ENCODE results near the gene PSAP. TPM values are rescaled to one million over a fixed set of nuclear protein-coding genes. Genes with fewer than 3 reads are reported as not detected.
"Not testable (repeated sequence)": the region's sequence is repeated elsewhere in the genome, so short reads cannot be mapped to it uniquely, and the experiment has no call there.

Gene PSAP
- 708 TPM for polyA plus RNA-seq (2013, experiment 1 of 4)
- polyA plus RNA-seq (2013, experiment 2 of 4), result 724 TPM
- 551 TPM for polyA plus RNA-seq (2013, experiment 3 of 4)
- 643 TPM for polyA plus RNA-seq (2013, experiment 4 of 4)

DNA sequence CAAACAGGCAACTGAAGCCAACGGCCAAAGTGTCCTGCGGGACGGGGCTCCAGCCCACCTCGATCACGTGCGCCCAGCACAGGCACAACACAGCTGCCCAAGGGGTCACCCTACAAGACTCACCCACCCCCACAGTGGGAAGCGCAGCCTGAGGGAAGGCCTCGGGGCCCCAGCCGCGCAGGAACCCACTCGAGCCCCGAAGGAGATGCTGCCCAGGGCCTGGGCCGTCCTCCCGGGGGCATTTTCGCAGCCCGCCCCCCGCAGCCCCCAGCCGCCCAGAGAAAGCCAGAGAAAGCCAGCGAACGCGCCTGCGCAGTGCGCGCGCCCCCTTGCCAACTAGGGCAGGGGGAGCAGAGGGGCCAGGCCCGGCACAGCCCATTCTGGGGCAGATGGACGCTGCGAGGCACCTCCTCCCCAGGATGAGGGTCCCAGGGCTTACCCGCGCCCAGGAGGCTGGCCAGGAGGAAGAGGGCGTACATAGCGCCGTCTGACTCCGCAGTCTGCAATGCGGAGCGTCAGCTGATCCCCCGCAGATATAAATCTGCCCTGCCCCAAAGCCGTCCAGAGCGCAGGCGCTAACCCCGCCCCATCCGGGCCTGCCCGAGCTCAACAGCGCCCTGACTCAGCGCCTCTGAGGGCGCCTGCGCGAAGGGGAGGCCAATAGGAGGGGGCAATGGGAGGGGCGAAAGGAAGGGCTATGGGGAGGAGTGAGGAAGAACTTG, at the start of gene PSAP:
Gene PSAP, minus strand, starts transcription at position 509 of the 722 bp plus-strand sequence. Its CDS starts 30 bp downstream, at position 479.
- peak within 1 kb of the TSS; percentile 98 for H3K4me3 ChIP-seq (ENCODE audit: insufficient read depth, low read depth, low read length)
- H3K27ac ChIP-seq (ENCODE audit: insufficient read depth, low read depth, low read length, poor library complexity, severe bottlenecking), result peak within 1 kb of the TSS; percentile 84
- no peaks in the 10 kb centered on the region for H3K9me3 ChIP-seq (ENCODE audit: control insufficient read depth, low read length)
- no peaks in the 10 kb centered on the region for H3K36me3 ChIP-seq (ENCODE audit: control insufficient read depth, insufficient read depth, low read length)
- no peaks in the 10 kb centered on the region for H3K27me3 ChIP-seq (ENCODE audit: control insufficient read depth, insufficient read depth, low read length, poor library complexity, severe bottlenecking)
- WGBS, 2 experiments, result 0% methylated on average over 49 of the region's 49 CpGs
- H3K4me1 ChIP-seq (ENCODE audit: control insufficient read depth, insufficient read depth, low read length), result peaks cover 14% of the 10 kb centered on the region

DNA sequence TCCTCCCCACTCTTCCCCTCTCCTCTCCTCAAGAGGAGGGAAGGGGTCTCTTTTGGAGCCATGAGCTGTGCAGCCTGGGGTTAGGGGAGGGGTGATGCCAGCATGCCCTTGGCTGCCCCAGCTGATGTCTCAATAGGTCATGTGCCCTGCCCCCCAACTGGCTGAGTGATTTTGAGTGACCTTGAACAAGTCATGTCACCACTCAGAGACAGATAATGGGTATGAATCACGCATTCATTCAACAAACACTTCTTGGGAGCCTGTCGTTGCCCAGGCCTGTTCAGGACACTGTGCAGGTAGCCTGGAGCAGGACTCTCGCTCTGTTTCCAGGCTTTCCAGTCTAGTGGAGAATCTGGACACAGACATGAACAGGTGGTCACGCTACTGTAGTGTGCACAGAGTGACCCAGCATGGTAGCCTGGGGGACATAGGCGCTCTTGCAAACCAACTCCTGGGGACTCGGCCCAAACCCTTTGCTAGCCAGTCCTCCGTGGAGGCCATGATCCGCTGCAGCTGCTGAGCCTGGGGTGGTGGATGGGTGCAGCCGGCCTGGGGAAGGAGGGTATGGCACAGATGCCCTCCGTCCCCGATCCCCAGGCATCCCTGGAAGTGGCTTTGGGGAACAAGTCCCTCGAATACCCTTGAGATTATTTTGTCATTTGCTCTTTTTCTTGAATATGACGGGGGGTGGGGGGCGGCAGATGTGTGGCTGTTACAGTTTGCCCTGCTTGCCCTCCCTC, 49.6 kb upstream of the PSAP start:
- Histone ChIP-seq H3K36me3 (ENCODE audit: control insufficient read depth, insufficient read depth, low read length) (no peaks in the 10 kb centered on the region), H3K4me1 (ENCODE audit: control insufficient read depth, insufficient read depth, low read length) (no peaks in the 10 kb centered on the region), H3K4me3 (ENCODE audit: insufficient read depth, low read depth, low read length) (no peak overlapping the region), H3K9me3 (ENCODE audit: control insufficient read depth, low read length) (no peaks in the 10 kb centered on the region), H3K27me3 (ENCODE audit: control insufficient read depth, insufficient read depth, low read length, poor library complexity, severe bottlenecking) (no peaks in the 10 kb centered on the region), H3K27ac (ENCODE audit: insufficient read depth, low read depth, low read length, poor library complexity, severe bottlenecking) (no peak overlapping the region)
- WGBS, 2 experiments, result 92 to 94% methylated on average over 14 of the region's 14 CpGs

GRCh38 chr10:71899665-71900412, 48.8 kb upstream of the PSAP start:
- 87 to 89% methylated on average over 3 of the region's 3 CpGs for WGBS, 2 experiments
- Histone ChIP-seq H3K9me3 (ENCODE audit: control insufficient read depth, low read length) (no peaks in the 10 kb centered on the region), H3K27me3 (ENCODE audit: control insufficient read depth, insufficient read depth, low read length, poor library complexity, severe bottlenecking) (no peaks in the 10 kb centered on the region), H3K4me1 (ENCODE audit: control insufficient read depth, insufficient read depth, low read length) (no peaks in the 10 kb centered on the region), H3K27ac (ENCODE audit: insufficient read depth, low read depth, low read length, poor library complexity, severe bottlenecking) (no peak overlapping the region), H3K4me3 (ENCODE audit: insufficient read depth, low read depth, low read length) (no peak overlapping the region), H3K36me3 (ENCODE audit: control insufficient read depth, insufficient read depth, low read length) (no peaks in the 10 kb centered on the region)

- not testable (repeated sequence) for H3K36me3 ChIP-seq (ENCODE audit: control insufficient read depth, insufficient read depth, low read length); H3K4me1 ChIP-seq (ENCODE audit: control insufficient read depth, insufficient read depth, low read length); H3K4me3 ChIP-seq (ENCODE audit: insufficient read depth, low read depth, low read length); H3K27ac ChIP-seq (ENCODE audit: insufficient read depth, low read depth, low read length, poor library complexity, severe bottlenecking); H3K27me3 ChIP-seq (ENCODE audit: control insufficient read depth, insufficient read depth, low read length, poor library complexity, severe bottlenecking); H3K9me3 ChIP-seq (ENCODE audit: control insufficient read depth, low read length)
- WGBS, 2 experiments, result 73 to 77% methylated on average over 5 of the region's 5 CpGs
Measured at GRCh38 chr10:71898346-71898745, 47.3 kb upstream of the PSAP start.

GRCh38 chr10:71893920-71894319, 42.9 kb upstream of the PSAP start:
- Histone ChIP-seq H3K4me1 (ENCODE audit: control insufficient read depth, insufficient read depth, low read length) (peaks cover 4% of the 10 kb centered on the region), H3K27me3 (ENCODE audit: control insufficient read depth, insufficient read depth, low read length, poor library complexity, severe bottlenecking) (peaks cover 20% of the 10 kb centered on the region), H3K4me3 (ENCODE audit: insufficient read depth, low read depth, low read length) (no peak overlapping the region), H3K36me3 (ENCODE audit: control insufficient read depth, insufficient read depth, low read length) (no peaks in the 10 kb centered on the region), H3K27ac (ENCODE audit: insufficient read depth, low read depth, low read length, poor library complexity, severe bottlenecking) (no peak overlapping the region), H3K9me3 (ENCODE audit: control insufficient read depth, low read length) (no peaks in the 10 kb centered on the region)
- 95 to 98% methylated on average over 6 to 8 of the region's 8 CpGs for WGBS, 2 experiments

DNA sequence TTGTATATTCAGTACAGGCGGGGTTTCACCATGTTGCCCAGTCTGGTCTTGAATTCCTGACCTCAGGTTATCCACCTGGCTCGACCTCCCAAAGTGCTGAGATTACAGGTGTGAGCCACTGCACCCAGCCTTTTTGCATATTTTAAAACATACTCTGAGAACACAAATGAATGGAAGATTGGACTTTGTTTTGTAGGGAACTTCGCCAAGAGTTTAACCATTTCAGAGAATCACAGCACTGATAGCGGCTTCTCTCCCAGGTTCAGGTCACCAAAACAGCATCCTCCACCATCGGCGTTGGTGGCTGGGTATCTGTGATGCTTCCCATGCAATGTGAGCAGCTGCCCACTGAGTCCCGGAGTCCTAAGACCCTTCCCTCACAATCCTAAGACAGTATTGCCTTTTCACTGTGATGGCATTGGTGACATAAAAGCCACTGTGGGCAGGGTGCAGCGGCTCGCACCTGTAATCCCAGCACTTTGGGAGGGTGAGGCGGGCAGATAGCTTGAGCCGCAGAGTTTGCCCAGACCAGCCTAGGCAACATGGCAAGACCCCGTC, 42.3 kb upstream of the PSAP start:
- no peaks in the 10 kb centered on the region for H3K36me3 ChIP-seq (ENCODE audit: control insufficient read depth, insufficient read depth, low read length)
- H3K27me3 ChIP-seq (ENCODE audit: control insufficient read depth, insufficient read depth, low read length, poor library complexity, severe bottlenecking), result peaks cover 26% of the 10 kb centered on the region
- peaks cover 4% of the 10 kb centered on the region for H3K4me1 ChIP-seq (ENCODE audit: control insufficient read depth, insufficient read depth, low read length)
- H3K4me3 ChIP-seq (ENCODE audit: insufficient read depth, low read depth, low read length), result no peak overlapping the region
- 93 to 94% methylated on average over 10 of the region's 12 CpGs for WGBS, 2 experiments
- no peaks in the 10 kb centered on the region for H3K9me3 ChIP-seq (ENCODE audit: control insufficient read depth, low read length)
- H3K27ac ChIP-seq (ENCODE audit: insufficient read depth, low read depth, low read length, poor library complexity, severe bottlenecking), result no peak overlapping the region

DNA sequence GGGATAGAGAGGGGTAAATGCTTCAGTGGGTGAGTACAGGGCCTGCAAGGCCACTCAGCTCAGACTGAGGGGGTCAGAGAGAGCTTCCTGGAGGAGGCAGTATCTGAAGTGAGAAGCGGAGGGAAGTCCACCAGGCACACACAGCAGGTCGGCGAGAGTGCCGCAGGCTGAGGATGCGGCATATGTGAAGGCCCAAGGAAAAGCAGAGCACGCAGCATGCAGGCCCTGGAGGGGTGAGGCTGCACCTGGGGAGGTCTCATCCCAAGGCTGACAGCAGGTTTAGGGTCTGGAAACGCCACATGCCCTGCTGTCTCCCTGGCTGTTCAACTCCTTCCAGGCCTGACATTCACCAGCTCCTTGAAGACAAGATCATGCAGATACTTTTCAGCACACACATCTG, 40.4 kb upstream of the PSAP start:
- H3K36me3 ChIP-seq (ENCODE audit: control insufficient read depth, insufficient read depth, low read length), result no peaks in the 10 kb centered on the region
- no peaks in the 10 kb centered on the region for H3K9me3 ChIP-seq (ENCODE audit: control insufficient read depth, low read length)
- WGBS, 2 experiments, result 94 to 97% methylated on average over 7 of the region's 7 CpGs
- H3K27ac ChIP-seq (ENCODE audit: insufficient read depth, low read depth, low read length, poor library complexity, severe bottlenecking), result no peak overlapping the region
- H3K4me3 ChIP-seq (ENCODE audit: insufficient read depth, low read depth, low read length), result no peak overlapping the region
- peaks cover 4% of the 10 kb centered on the region for H3K4me1 ChIP-seq (ENCODE audit: control insufficient read depth, insufficient read depth, low read length)
- H3K27me3 ChIP-seq (ENCODE audit: control insufficient read depth, insufficient read depth, low read length, poor library complexity, severe bottlenecking), result peaks cover 39% of the 10 kb centered on the region

DNA sequence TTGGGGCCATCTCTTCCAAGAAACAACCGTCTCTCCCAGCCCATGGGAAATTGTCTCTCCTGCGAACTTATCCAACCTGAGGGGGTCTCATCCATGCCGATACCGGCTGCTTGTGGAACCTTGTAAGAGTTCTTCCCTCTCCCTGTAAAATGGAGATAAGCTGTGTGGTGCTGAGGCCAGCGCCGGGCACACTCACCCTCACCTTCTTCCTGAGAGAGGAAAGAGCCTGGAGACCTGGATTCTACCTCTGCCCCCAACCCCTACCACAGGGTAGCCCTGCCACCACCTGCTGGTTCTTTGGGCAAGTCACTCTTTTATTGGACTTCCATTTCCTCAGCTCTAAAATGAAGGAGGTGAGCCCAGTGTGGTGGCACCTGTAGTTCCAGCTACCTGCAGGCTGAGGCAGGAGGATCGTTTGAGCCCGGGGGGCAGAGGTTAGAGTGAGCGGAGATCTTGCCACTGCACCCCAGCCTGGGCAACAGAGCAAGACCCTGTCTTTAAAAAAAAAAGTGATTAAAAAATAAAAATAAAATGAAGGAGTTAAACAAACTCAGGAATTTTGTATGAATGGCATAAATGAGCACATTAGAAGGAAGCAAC, 38.4 kb upstream of the PSAP start:
- WGBS, 2 experiments, result 33 to 42% methylated on average over 9 of the region's 9 CpGs

GRCh38 chr10:71888623-71889387, 37.8 kb upstream of the PSAP start:
- no peaks in the 10 kb centered on the region for H3K9me3 ChIP-seq (ENCODE audit: control insufficient read depth, low read length)
- 3 to 4% methylated on average over 48 of the region's 48 CpGs for WGBS, 2 experiments
- no peaks in the 10 kb centered on the region for H3K36me3 ChIP-seq (ENCODE audit: control insufficient read depth, insufficient read depth, low read length)
- H3K27ac ChIP-seq (ENCODE audit: insufficient read depth, low read depth, low read length, poor library complexity, severe bottlenecking), result no peak overlapping the region
- peaks cover 39% of the 10 kb centered on the region for H3K27me3 ChIP-seq (ENCODE audit: control insufficient read depth, insufficient read depth, low read length, poor library complexity, severe bottlenecking)
- peak overlapping the region; percentile 23 for H3K4me3 ChIP-seq (ENCODE audit: insufficient read depth, low read depth, low read length)
- peaks cover 4% of the 10 kb centered on the region for H3K4me1 ChIP-seq (ENCODE audit: control insufficient read depth, insufficient read depth, low read length)

More for the DNA sequence above, 38.4 kb upstream of the PSAP start:
- Histone ChIP-seq H3K4me1 (ENCODE audit: control insufficient read depth, insufficient read depth, low read length) (peaks cover 4% of the 10 kb centered on the region), H3K27ac (ENCODE audit: insufficient read depth, low read depth, low read length, poor library complexity, severe bottlenecking) (no peak overlapping the region), H3K9me3 (ENCODE audit: control insufficient read depth, low read length) (no peaks in the 10 kb centered on the region), H3K27me3 (ENCODE audit: control insufficient read depth, insufficient read depth, low read length, poor library complexity, severe bottlenecking) (peaks cover 39% of the 10 kb centered on the region), H3K36me3 (ENCODE audit: control insufficient read depth, insufficient read depth, low read length) (no peaks in the 10 kb centered on the region), H3K4me3 (ENCODE audit: insufficient read depth, low read depth, low read length) (peak overlapping the region; percentile 23)

All from ectodermal cell (in vitro differentiated cells).